ENCODE data around the gene ARHGAP12.

Gene ARHGAP12

DNA sequence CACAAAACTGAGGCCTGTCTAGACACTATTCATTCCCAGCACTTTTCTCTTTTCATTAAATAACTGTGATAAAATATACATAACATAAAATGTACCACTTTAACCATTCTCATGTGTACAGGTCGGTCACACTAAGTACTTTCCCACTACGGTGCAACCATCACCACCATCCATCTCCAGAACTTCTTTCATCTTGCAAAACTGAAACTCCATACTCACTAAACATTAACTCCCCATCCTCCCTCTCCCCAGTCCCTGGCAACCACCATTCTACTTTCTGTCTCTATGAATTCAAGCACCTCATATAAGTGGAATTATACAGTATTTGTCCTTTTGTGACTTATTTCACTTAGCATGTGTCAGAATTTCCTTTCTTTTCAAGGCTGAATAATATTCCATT is 53.0 kb downstream of the ARHGAP12 start:
- H3K27ac ChIP-seq: no peak overlapping the region
- H2AFZ ChIP-seq (ENCODE audit: low read depth): no peak overlapping the region
- H3K4me2 ChIP-seq: no peak overlapping the region
- H3K27me3 ChIP-seq (ENCODE audit: insufficient read depth, low read depth): no peaks in the 10 kb centered on the region
- H3K9ac ChIP-seq: no peak overlapping the region
- H3K4me3 ChIP-seq (IDR thresholded peaks at IDR 0.05; ENCODE audit: insufficient read depth, low read depth, low read length): no peak overlapping the region
- H3K36me3 ChIP-seq (ENCODE audit: insufficient read depth): no peaks in the 10 kb centered on the region
- TF ChIP-seq, protein P1, sequence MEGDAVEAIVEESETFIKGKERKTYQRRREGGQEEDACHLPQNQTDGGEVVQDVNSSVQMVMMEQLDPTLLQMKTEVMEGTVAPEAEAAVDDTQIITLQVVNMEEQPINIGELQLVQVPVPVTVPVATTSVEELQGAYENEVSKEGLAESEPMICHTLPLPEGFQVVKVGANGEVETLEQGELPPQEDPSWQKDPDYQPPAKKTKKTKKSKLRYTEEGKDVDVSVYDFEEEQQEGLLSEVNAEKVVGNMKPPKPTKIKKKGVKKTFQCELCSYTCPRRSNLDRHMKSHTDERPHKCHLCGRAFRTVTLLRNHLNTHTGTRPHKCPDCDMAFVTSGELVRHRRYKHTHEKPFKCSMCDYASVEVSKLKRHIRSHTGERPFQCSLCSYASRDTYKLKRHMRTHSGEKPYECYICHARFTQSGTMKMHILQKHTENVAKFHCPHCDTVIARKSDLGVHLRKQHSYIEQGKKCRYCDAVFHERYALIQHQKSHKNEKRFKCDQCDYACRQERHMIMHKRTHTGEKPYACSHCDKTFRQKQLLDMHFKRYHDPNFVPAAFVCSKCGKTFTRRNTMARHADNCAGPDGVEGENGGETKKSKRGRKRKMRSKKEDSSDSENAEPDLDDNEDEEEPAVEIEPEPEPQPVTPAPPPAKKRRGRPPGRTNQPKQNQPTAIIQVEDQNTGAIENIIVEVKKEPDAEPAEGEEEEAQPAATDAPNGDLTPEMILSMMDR (conservative IDR thresholded peaks at IDR 0.05; ENCODE audit: low read depth, low read length): no peak
- no peaks in the 10 kb centered on the region for H3K79me2 ChIP-seq (ENCODE audit: insufficient read depth, low read depth)
- no peaks in the 10 kb centered on the region for H4K20me1 ChIP-seq (ENCODE audit: insufficient read depth)
- no peaks in the 10 kb centered on the region for H3K4me1 ChIP-seq (ENCODE audit: low read depth, poor library complexity, severe bottlenecking)

DNA sequence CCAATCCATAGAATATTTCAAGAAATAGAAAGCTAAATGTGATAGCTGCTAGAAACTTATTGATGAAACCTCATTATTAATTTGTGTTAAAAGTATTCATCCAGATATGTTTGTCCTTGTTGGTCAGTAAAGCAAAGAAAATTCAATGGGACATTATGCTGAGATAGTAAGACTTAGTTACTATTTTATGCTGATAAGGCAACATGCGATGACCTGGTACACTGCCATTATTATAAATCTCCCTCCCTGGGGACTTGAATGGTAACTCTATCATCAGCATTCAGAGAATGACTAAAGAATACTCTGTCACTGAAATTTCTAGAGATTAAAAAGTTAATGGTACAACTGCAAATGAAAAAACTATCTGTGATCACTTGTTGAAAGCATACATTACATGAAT is 54.9 kb downstream of the ARHGAP12 start:
- Histone ChIP-seq H3K27me3 (ENCODE audit: insufficient read depth, low read depth) (no peaks in the 10 kb centered on the region), H3K9ac (no peak overlapping the region), H3K4me1 (ENCODE audit: low read depth, poor library complexity, severe bottlenecking) (no peaks in the 10 kb centered on the region), H3K4me2 (no peak overlapping the region), H3K27ac (no peak overlapping the region), H2AFZ (ENCODE audit: low read depth) (no peak overlapping the region), H3K79me2 (ENCODE audit: insufficient read depth, low read depth) (no peaks in the 10 kb centered on the region), H3K36me3 (ENCODE audit: insufficient read depth) (no peaks in the 10 kb centered on the region), H3K4me3 (IDR thresholded peaks at IDR 0.05; ENCODE audit: insufficient read depth, low read depth, low read length) (no peak overlapping the region), H4K20me1 (ENCODE audit: insufficient read depth) (no peaks in the 10 kb centered on the region)
- TF ChIP-seq, protein P1 (conservative IDR thresholded peaks at IDR 0.05; ENCODE audit: low read depth, low read length): no peak

DNA sequence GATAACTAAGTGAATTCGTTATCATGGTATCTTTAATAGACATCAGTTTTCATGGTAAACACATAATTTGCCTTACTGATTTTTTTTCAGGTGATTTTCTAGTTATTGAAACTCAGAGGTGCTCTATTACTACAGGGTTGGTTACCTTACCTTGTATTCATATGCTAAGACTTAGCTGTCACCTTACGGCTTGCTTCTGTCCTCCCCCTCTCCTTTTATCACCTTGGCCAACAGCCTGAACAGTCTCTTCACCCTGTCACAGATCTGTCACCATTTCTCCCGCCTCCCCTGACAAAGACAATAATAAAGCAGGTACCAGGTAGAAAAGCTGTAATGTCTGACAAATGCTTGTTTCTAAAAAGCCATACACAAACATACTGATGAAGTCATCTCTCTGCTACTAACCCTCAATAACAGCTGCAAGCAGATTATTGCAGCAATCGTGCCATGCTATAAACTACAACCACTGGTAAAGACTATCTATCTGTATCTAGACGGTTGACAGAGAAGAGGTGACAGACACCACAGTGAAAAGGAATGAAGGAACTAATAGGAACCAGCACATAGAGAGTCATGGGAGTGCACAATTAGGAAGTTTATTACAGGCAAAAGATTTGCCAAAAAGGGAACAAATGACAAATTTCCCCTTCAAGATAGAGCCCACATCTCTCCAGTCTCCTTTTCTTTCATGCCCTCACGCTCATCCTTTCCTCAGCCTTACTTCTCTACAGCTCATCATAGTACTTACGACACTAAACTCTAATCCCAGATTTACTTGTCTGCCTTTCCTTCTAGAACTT is 57.2 kb downstream of the ARHGAP12 start:
- peaks cover 1% of the 10 kb centered on the region for H3K4me1 ChIP-seq (ENCODE audit: low read depth, poor library complexity, severe bottlenecking)
- TF ChIP-seq, protein P1 (conservative IDR thresholded peaks at IDR 0.05; ENCODE audit: low read depth, low read length): no peak
- H2AFZ ChIP-seq (ENCODE audit: low read depth): no peak overlapping the region
- H3K79me2 ChIP-seq (ENCODE audit: insufficient read depth, low read depth): no peaks in the 10 kb centered on the region
- H3K27ac ChIP-seq: no peak overlapping the region
- no peaks in the 10 kb centered on the region for H3K27me3 ChIP-seq (ENCODE audit: insufficient read depth, low read depth)
- H3K36me3 ChIP-seq (ENCODE audit: insufficient read depth): no peaks in the 10 kb centered on the region
- no peak overlapping the region for H3K4me3 ChIP-seq (IDR thresholded peaks at IDR 0.05; ENCODE audit: insufficient read depth, low read depth, low read length)
- no peak overlapping the region for H3K4me2 ChIP-seq
- H4K20me1 ChIP-seq (ENCODE audit: insufficient read depth): no peaks in the 10 kb centered on the region
- H3K9ac ChIP-seq: no peak overlapping the region

DNA sequence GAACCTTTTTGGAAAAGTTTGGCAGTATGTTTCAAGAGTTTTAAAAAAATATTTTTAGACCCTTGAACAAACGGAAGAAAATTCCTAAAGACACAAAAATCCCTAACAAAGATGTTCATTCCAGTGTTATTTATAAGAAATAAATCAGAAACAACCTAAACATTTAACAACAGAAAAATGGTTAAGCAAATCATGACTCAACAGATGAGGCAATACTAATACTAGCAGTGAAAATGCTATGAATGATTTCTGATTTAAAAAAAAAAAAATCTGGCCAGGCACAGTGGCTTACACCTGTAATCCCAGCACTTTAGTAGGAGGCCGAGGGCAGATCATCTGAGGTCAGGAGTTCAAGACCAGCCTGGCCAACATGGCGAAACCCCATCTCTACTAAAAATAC is 61.0 kb downstream of the ARHGAP12 start:
- Histone ChIP-seq H3K9ac (no peak overlapping the region), H3K27me3 (ENCODE audit: insufficient read depth, low read depth) (no peaks in the 10 kb centered on the region), H3K36me3 (ENCODE audit: insufficient read depth) (no peaks in the 10 kb centered on the region), H3K4me2 (no peak overlapping the region), H3K27ac (no peak overlapping the region), H4K20me1 (ENCODE audit: insufficient read depth) (no peaks in the 10 kb centered on the region), H3K4me1 (ENCODE audit: low read depth, poor library complexity, severe bottlenecking) (peaks cover 9% of the 10 kb centered on the region), H3K79me2 (ENCODE audit: insufficient read depth, low read depth) (no peaks in the 10 kb centered on the region), H2AFZ (ENCODE audit: low read depth) (no peak overlapping the region), H3K4me3 (IDR thresholded peaks at IDR 0.05; ENCODE audit: insufficient read depth, low read depth, low read length) (no peak overlapping the region)
- TF ChIP-seq, protein P1 (conservative IDR thresholded peaks at IDR 0.05; ENCODE audit: low read depth, low read length): no peak

Data from KMS-11 (cell line).